GM12878 (cell line): Measurements from ENCODE around the gene SHANK3. TPM values are rescaled to one million over a fixed set of nuclear protein-coding genes. Genes with fewer than 3 reads are reported as not detected.

ENCODE experiments used
- ATAC-seq: fragments of 200-7000 bp; cut with Tn5 transposase; 3 replicates; pipeline ENCODE4 v1.9.1; 2020; ENCODE audit warnings: mild to moderate bottlenecking, moderate library complexity
- BruUV-seq: library from RNA; stranded (reverse); fragments of 400-500 nt; replicated peaks from 2 replicates; lab custom pipeline; 2021; lab: Mats Ljungman, UMichigan
- CTCF ChIA-PET: fragments of 300-600 bp; sonication (Branson Sonifier 250); formaldehyde crosslinking; extraction: SDS; loops from one replicate; lab custom pipeline; 2021; ENCODE audit warnings: inconsistent platforms; lab: Yijun Ruan, JAX
- POLR2A ChIA-PET: fragments of 350-600 bp; formaldehyde crosslinking; extraction: SDS; loops from one replicate; lab custom pipeline; 2021; ENCODE audit warnings: inconsistent platforms; lab: Charles Lee
- RAD21 ChIA-PET: fragments of 300-600 bp; sonication (Branson Sonifier 250); formaldehyde crosslinking; loops from one replicate; lab custom pipeline; 2023; ENCODE audit warnings: antibody characterized with exemption; ENCODE audit not compliant: unreplicated experiment; lab: Charles Lee
- SMC1A ChIA-PET: fragments of 300-600 bp; sonication (Branson Sonifier 250); formaldehyde crosslinking; loops from one replicate; lab custom pipeline; 2023; ENCODE audit not compliant: unreplicated experiment, uncharacterized antibody; lab: Charles Lee
- DNase-seq: peaks from one replicate; pipeline ENCODE4 v3.0.0-alpha.2; 2011; ENCODE audit warnings: low read depth, low spot score
- FAIRE-seq: peaks from 3 replicates; lab custom pipeline; 2011; peaks lifted over from hg19 to GRCh38; lab: Jason Lieb, UNC
- H2AFZ ChIP-seq: 2 replicates; pipeline ENCODE4 v1.6.0; 2011; ENCODE audit warnings: low read depth, low read length, control low read depth; ENCODE audit not compliant: control insufficient read depth
- H3K27ac ChIP-seq: 2 replicates; pipeline ENCODE4 v1.5.1; 2011; ENCODE audit warnings: control low read depth; ENCODE audit not compliant: control insufficient read depth, insufficient read depth
- H3K27me3 ChIP-seq, 2 experiments: replicated peaks in 1 of 2; 2 replicates each; pipeline versions ENCODE4 v1.6.0 to v1.6.1; 2011; ENCODE audit warnings: low read length in 1 of 2; ENCODE audit not compliant: control insufficient read depth in 2 of 2, insufficient read depth in 2 of 2
- H3K36me3 ChIP-seq, 2 experiments: 2 replicates each; pipeline ENCODE4 v1.5.1; 2011; ENCODE audit warnings: low read length in 1 of 2; ENCODE audit not compliant: control insufficient read depth in 2 of 2, insufficient read depth in 2 of 2
- H3K4me1 ChIP-seq: 2 replicates; pipeline ENCODE4 v1.6.1; 2011; ENCODE audit warnings: mild to moderate bottlenecking, low read length, moderate library complexity, mixed read lengths; ENCODE audit not compliant: control insufficient read depth, insufficient read depth
- H3K4me2 ChIP-seq: 2 replicates; pipeline ENCODE4 v1.6.0; 2011; ENCODE audit warnings: control low read depth; ENCODE audit not compliant: control insufficient read depth, insufficient read depth
- H3K4me3 ChIP-seq: fragments of 200-600 bp; sonication (generic); 2 replicates; pipeline ENCODE4 v1.5.1; 2016
- H3K79me2 ChIP-seq: 2 replicates; pipeline ENCODE4 v1.6.0; 2011; ENCODE audit warnings: low read length; ENCODE audit not compliant: control insufficient read depth, insufficient read depth
- H3K9ac ChIP-seq: 2 replicates; pipeline ENCODE4 v1.8.0; 2011; ENCODE audit warnings: low read length, control low read depth, mixed read lengths; ENCODE audit not compliant: control insufficient read depth, insufficient read depth
- H3K9me3 ChIP-seq: replicated peaks from 3 replicates; pipeline ENCODE4 v1.5.1; 2011; ENCODE audit warnings: mild to moderate bottlenecking, low read length; ENCODE audit not compliant: control insufficient read depth, insufficient read depth
- H4K20me1 ChIP-seq: 2 replicates; pipeline ENCODE4 v1.6.0; 2011; ENCODE audit not compliant: control insufficient read depth, insufficient read depth
- BCLAF1 ChIP-seq: fragments of 450-650 bp; IDR thresholded peaks from 2 replicates; pipeline ENCODE4 v1.6.1; 2017; ENCODE audit warnings: antibody characterized with exemption, mild to moderate bottlenecking, moderate library complexity
- CBX5 ChIP-seq: sonication (generic); IDR thresholded peaks from 2 replicates; pipeline ENCODE4 v1.6.1; 2016; ENCODE audit warnings: low read depth, moderate library complexity, mild to moderate bottlenecking, inconsistent platforms
- EGR1 ChIP-seq, 2 experiments: IDR thresholded peaks; 1 replicate in 1 of 2; 2 replicates in 1 of 2; pipeline ENCODE4 v1.6.1; 2011 to 2012; ENCODE audit warnings: low read depth in 2 of 2, low read length in 2 of 2, borderline replicate concordance in 1 of 2, mild to moderate bottlenecking in 1 of 2, moderate library complexity in 1 of 2
- GABPA ChIP-seq: IDR thresholded peaks from 2 replicates; pipeline ENCODE4 v1.6.1; 2014; ENCODE audit warnings: antibody characterized with exemption, low read depth, mild to moderate bottlenecking, inconsistent platforms
- HSF1 ChIP-seq: fragments of 150-350 bp; IDR thresholded peaks from 2 replicates; pipeline ENCODE4 v1.6.1; 2014; ENCODE audit warnings: mild to moderate bottlenecking, low read depth, low read length
- IRF5 ChIP-seq: fragments of 450-650 bp; IDR thresholded peaks from 2 replicates; pipeline ENCODE4 v1.6.1; 2017; ENCODE audit warnings: borderline replicate concordance
- KDM1A ChIP-seq: fragments of 200-600 bp; sonication (generic); IDR thresholded peaks from 2 replicates; pipeline ENCODE4 v1.6.1; 2016; ENCODE audit warnings: borderline replicate concordance
- NBN ChIP-seq: fragments of 450-650 bp; IDR thresholded peaks from 2 replicates; pipeline ENCODE4 v1.6.1; 2016
- NR2F1 ChIP-seq: fragments of 450-650 bp; conservative IDR thresholded peaks from 2 replicates; pipeline ENCODE4 v1.6.1; 2017; ENCODE audit warnings: mild to moderate bottlenecking
- PML ChIP-seq: IDR thresholded peaks from 2 replicates; pipeline ENCODE4 v1.6.1; 2012; ENCODE audit warnings: low read length, inconsistent platforms
- POLR2AphosphoS2 ChIP-seq: IDR thresholded peaks from 2 replicates; pipeline ENCODE4 v1.6.1; 2011; ENCODE audit warnings: low read depth, mild to moderate bottlenecking, low read length, improper control_type of control experiment, moderate library complexity
- RB1 ChIP-seq: fragments of 450-650 bp; formaldehyde crosslinking; IDR thresholded peaks from 2 replicates; pipeline ENCODE4 v1.6.1; 2017; ENCODE audit warnings: mild to moderate bottlenecking, borderline replicate concordance
- RUNX3 ChIP-seq: IDR thresholded peaks from 2 replicates; pipeline ENCODE4 v1.6.1; 2012; ENCODE audit warnings: low read length, inconsistent platforms
- SIX5 ChIP-seq: IDR thresholded peaks from 2 replicates; pipeline ENCODE4 v1.6.1; 2011; ENCODE audit warnings: mild to moderate bottlenecking, low read depth, low read length, moderate library complexity; ENCODE audit not compliant: severe bottlenecking
- SKIL ChIP-seq: fragments of 450-650 bp; IDR thresholded peaks from 2 replicates; pipeline ENCODE4 v1.6.1; 2017; ENCODE audit warnings: mild to moderate bottlenecking, low read depth, inconsistent platforms; ENCODE audit not compliant: poor library complexity, severe bottlenecking
- WRNIP1 ChIP-seq: IDR thresholded peaks from 2 replicates; pipeline ENCODE4 v1.6.1; 2011; ENCODE audit warnings: low read depth, low read length, improper control_type of control experiment, borderline replicate concordance
- WGBS: methylation state at CpG from one replicate; pipeline ENCODE4 v1.1.6; 2016; ENCODE audit warnings: low lambda C conversion rate; ENCODE audit not compliant: insufficient replicate concordance, insufficient coverage; ENCODE audit errors: missing lambda C conversion rate; 5-methylcytosine and 5-hydroxymethylcytosine counted together
- in situ Hi-C: fragments of 300-500 bp; cut with MboI; formaldehyde crosslinking; loops from 9 replicates; pipeline ENCODE4 v1.14.3; 2018; ENCODE audit warnings: mixed read lengths
- intact Hi-C: fragments of 100-400 bp; cut with micrococcal nuclease; formaldehyde crosslinking; loops from one replicate; pipeline ENCODE4 v1.14.2; 2022; ENCODE audit not compliant: unreplicated experiment
- polyA plus RNA-seq, 11 experiments: library from polyadenylated mRNA; depleted of rRNA in 4 of 11; unstranded in 6 of 11; stranded (reverse) in 5 of 11; fragments of >200 nt; fragmentation: Nextera tagmentation in 4 of 11; fragmentation: Illumina TruSeq in 1 of 11; extraction: Ambion mirVana in 4 of 11; extraction: Trizol in 1 of 11; gene quantifications; 1 replicate in 1 of 11; 2 replicates in 10 of 11; pipeline versions ENCODE4 v1.2.1 to v1.2.3, GENCODE V29; 2011 to 2016; ENCODE audit warnings: inconsistent platforms in 2 of 11, missing spikeins in 2 of 11, low read depth in 1 of 11
- total RNA-seq, 4 experiments: library from RNA; depleted of rRNA in 3 of 4; stranded (reverse); fragments of >200 nt in 3 of 4; fragmentation: Illumina TruSeq in 1 of 4; extraction: Trizol in 1 of 4; gene quantifications; 2 replicates each; pipeline versions ENCODE4 v1.2.1 to v1.2.3, GENCODE V29; 2013 to 2021

The SHANK3 gene
- total and polyA plus RNA-seq, 10 of the 15 experiments (the other 5 are each of a cell fraction or from before 2014, with no cell fraction given), result under 0.01 to 0.10 (median 0.05) TPM; not detected in 6

GRCh38 chr22:50714631-50715179, 42.1 kb downstream of the SHANK3 start:
- in situ Hi-C loops (no loop called here), intact Hi-C loops (no loop called here)
- DNase-seq (no peak), FAIRE-seq (no peak), ATAC-seq (no peak)
- Histone ChIP-seq H3K4me2 (no peak overlapping the region), H4K20me1 (no peaks in the 10 kb centered on the region), H2AFZ (no peak overlapping the region), H3K36me3 (no peaks in the 10 kb centered on the region), H3K79me2 (no peaks in the 10 kb centered on the region), H3K9ac (no peak overlapping the region), H3K27me3 (peaks cover 0 to 7% of the 10 kb centered on the region in 2 experiments; a peak in 2 of 4 replicates), H3K4me3 (no peak overlapping the region), H3K27ac (no peak overlapping the region), H3K9me3 (no peaks in the 10 kb centered on the region), H3K4me1 (no peaks in the 10 kb centered on the region)
- POLR2A ChIA-PET, result no interaction called here
- WGBS, result 41% methylated on average over 22 of the region's 22 CpGs
- RAD21 ChIA-PET, result interaction anchor here (0.9 kb wide), 1 partner anchor 12 kb away, joined by 3 read pairs; no protein-coding TSS in a partner anchor
- SMC1A ChIA-PET, result no interaction called here
- BruUV-seq, result no TSS peak
- CTCF ChIA-PET, result interaction anchor here (0.9 kb wide), 1 partner anchor 11 kb away, joined by 3 read pairs; no protein-coding TSS in a partner anchor
- TF ChIP-seq HSF1 (no peak), NBN (no peak), SKIL (no peak), CBX5 (no peak), WRNIP1 (no peak), GABPA (no peak), PML (no peak), IRF5 (no peak), BCLAF1 (no peak), POLR2AphosphoS2 (no peak), RB1 (no peak), NR2F1 (no peak), EGR1 (IDR thresholded peaks at IDR 0.05; ENCODE audit: borderline replicate concordance in 1 of 2, low read depth in 2 of 2, low read length in 2 of 2) (no peak), KDM1A (no peak), RUNX3 (no peak), SIX5 (no peak)
